Occipital lobe (tissue), 2 donors: ENCODE measurements around the gene ZNF583. TPM values are rescaled to one million over a fixed set of nuclear protein-coding genes. Genes with fewer than 3 reads are reported as not detected.

Source experiments
- DNase-seq: peaks from one replicate; lab custom pipeline; 2025; lab: John Stamatoyannopoulos, UW
- total RNA-seq: library from RNA; depleted of rRNA; stranded (reverse); fragments of >200 nt; gene quantifications from one replicate; pipeline ENCODE4 v1.2.3, GENCODE V29; 2014

ZNF583 gene
- total RNA-seq = 54.7 TPM

DNA sequence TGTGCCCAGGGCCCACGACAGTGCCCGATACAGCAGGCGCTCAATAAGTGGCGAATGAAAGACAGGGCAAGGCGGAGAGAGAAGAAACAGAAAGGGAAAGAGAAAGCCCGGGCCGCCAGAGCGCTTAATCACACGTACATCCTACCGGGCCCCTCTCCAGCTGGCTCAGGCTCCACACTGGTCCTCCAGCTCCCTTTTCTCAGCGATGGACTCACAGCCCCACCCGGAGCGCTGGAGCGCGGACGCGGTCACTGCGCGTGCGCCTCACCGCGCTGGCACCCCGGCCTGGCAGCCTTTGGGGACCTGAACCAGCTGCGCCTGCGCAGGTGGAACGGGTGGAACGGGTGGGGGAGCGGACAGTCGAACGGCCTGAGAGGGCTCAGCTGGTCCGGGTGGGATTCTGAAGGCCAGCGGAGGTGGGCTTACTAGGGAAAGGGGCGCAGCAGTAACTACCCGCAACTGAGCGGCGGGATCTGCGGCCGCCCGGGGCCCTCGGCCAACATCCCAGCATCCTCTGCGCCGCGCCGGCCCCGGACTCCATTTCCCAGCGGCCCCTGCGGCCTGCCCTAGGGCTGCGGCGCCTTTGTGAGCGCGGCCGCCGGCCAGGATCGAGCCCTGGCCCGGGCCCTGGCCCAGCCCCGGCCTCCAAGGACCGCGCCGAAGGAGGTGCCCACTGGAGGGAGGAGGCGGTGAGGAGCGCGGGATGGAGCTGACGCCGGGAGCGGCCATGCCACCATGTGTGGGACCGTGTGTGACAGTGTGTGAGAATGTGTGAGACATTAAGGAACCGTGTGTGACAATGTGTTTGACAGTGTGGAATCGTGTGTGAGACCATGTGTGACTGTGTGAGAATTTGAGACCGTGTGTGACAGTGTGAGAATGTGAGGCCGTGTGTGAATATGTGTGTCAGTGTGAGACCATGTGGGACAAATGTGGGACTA, at the start of gene ZNF583:
TSS of gene ZNF583 (plus strand) at position 569 of the 941 bp plus-strand sequence. CDS start 2,783 bp downstream, outside the sequence.
- DNase-seq = peak; percentile 92

DNA sequence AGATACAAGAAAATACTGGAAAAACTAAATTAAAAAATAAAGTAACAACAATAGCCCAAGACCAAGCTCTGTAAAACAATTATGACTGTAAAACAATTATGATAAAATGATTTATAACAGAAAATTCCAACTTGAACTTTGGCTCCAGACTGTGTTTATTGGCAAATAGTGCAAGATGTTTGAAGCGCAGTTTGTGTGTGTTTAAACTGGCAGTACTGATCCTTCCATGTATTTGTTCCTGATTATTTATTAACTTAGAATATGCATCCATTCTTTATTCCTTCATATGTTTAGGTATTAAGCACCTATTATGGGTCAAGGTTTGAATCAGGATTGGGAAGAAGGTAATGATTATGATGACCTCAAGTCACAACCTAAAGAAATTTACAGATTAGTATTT, 48.6 kb upstream of the ZNF583 start:
- no peak for DNase-seq

DNA sequence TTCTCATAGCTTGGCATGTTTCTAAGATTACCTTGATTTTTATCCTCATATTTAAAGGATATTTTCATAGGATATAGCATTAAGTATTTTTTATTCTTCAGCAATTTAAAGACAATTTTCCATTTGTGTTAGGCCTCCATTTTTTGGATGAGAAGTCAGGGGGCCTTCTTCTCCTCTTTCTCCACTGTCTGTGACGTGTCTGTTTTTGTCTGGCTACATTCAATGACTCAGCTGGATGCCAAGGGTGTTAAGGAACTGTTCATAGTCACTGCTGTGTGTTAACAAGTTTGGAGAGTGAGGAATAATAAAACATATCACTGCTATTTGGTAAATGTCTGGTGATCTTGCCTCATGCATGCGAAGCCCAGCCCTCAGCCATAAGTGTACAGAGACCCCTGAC, 47.2 kb upstream of the ZNF583 start:
- no peak for DNase-seq

DNA sequence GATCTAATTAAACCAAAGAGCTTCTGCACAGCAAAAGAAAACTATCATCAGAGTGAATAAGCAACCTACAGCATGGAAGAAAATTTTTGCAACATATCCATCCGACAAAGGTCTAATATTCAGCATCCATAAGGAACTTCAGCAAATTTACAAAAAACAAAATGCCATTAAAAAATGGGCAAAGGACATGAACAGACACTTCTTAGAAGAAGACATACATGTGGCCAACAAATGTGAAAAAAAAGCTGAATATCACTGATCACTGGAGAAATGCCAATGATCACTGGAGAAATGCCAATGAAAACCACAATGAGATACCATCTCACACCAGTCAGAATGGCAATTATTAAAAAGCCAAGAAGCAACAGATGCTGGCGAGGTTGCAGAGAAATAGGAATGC, 43.3 kb upstream of the ZNF583 start:
- no peak for DNase-seq

DNA sequence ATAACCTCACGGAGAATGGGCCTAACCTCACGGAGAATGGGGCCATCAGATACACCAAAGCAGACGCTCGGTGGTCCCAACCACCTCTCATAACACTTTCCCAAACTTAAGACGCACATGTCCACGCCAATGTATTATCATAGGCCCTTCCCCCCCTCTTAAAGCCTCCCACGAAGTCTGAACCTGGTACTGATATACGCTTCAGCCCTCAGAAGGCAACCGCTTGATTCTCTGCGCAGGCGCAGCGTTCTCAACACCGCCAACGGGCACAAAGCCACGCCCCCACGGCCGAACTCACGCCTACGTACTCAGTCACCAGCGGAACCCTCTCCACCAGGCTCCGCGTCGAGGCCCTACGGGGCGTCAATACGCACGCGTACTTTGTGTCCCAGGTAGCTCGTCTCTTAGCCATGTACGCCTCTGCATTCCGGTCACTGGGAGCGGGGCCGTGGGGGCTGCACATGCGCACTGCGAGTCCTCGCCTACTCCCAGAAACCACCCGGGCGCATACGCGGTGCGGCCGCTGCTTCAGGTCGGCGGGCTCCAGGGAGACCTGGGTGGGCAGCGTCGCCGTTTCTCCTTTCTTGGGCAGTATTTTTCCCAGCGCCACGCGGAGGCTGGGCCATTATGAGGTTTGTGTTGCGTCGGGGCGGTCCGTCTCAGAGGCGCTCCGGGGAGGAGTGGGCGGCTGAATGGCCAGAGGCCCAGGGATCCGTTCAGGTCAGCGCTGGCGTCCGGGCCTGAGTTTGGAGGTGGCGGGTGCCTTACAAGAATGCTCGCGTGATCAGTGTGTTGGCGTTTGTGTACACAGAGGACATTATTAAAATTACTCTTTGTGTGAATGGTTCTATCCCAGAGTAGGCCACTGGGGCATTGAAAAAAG, 36.1 kb upstream of the ZNF583 start:
- peak; percentile 84 for DNase-seq

DNA sequence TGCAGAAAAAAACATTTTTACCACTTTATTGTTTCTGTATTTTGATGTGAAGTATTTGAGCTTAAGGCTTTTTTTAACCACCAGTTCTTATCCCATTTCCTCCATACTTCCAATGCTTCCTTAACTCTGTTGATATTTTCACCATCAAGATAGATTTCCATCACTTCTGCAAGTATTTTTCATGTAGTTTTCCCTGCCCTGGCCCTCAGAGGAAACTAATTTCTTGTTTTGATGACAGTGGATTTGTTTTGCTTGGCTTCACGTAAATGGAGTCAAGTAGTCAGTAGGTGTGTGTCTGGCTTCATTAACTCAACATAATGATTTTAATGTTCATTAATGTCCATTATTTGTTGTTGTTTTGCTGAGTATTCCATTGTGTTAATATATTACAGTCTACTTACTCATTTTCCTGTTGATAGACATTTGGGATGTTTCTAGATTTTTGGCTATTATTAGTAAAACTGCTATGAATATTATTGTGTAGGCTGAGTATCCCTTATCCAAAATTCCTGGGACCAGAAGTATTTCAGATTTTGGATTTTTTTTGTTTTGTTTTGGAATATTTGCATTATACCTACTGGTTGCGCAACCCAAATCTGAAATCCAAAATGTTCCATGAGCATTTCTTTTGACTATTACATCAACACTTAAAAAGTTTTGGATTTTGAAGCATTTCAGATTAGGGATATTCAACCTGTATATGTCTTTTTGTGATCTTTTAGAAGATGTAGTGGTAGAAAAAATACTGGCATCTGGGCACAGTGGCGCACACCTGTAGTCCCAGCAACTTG, 34.1 kb upstream of the ZNF583 start:
- DNase-seq = no peak

DNA sequence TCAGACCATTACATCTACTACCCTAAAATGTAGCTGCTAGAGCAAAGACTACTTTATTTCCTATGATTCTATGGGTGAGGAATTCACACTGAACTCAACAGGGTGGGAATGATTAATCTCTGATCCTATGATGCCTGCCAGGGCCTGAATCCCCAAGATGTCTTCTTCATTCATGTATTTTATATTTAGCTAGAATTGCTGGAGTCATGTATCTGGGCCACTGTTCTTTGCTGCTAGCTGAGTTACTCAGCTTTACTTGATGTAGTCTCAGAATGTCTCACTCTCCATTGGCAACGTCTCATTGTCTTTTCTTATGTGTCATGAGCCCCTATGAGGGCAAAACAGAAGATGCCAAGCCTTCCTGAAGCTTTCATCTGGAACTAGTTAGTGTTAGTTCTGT, 31.9 kb upstream of the ZNF583 start:
- no peak for DNase-seq

DNA sequence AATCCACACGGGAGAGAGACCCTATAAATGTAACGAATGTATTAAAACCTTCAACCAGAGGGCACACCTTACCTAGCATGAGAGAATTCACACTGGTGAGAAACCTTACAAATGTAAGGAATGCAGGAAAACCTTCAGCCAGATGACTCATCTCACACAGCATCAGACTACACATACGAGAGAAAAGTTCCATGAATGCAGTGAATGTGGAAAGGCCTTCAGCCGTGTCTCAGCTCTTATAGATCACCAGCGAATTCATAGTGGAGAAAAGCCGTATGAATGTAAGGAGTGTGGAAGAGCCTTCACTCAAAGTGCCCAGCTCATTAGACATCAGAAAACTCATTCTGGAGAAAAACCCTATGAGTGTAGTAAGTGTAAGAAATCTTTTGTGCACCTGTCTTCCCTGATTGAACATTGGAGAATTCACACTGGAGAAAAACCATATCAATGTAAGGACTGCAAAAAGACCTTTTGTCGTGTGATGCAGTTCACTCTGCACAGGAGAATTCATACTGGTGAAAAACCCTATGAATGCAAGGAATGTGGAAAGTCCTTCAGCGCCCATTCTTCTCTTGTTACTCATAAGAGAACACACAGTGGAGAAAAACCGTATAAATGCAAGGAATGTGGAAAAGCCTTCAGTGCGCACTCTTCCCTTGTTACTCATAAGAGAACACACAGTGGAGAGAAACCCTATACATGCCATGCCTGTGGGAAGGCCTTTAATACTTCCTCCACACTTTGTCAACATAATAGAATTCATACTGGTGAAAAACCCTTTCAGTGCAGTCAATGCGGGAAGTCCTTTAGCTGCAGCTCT, 26.8 kb upstream of the ZNF583 start:
- no peak for DNase-seq

DNA sequence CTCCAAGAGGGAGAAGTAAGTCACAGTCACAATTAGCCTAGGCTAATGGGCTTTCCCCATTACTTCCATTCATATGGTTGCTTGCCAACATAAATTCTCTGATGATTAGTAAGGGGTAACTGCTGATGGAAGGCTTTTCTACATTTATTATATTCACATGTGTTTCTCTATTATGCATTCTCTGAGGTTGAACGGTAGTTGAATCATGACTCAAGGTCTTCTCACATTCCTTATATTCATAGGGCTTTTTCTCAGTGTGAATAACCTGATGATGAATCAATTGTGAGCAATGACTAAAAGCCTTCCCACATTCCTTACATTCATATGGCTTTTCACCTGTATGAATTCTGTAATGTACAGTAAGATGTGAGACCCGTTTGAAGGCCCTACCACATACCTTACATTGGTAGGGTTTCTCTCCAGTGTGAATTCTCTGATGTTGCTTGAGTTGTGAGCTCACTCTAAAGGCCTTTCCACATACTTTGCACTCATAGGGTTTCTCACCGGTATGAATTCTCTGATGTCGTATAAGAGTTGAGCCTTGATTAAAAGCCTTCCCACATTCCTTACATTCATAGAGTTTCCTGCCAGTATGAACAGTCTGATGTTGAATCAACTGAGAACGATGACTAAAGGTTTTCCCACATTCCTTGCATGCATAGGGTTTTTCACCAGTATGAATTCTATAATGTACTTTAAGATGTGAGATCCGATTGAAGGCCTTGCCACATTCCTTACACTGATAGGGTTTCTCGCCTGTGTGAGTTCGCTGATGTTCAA, 20.1 kb upstream of the ZNF583 start:
- no peak for DNase-seq

DNA sequence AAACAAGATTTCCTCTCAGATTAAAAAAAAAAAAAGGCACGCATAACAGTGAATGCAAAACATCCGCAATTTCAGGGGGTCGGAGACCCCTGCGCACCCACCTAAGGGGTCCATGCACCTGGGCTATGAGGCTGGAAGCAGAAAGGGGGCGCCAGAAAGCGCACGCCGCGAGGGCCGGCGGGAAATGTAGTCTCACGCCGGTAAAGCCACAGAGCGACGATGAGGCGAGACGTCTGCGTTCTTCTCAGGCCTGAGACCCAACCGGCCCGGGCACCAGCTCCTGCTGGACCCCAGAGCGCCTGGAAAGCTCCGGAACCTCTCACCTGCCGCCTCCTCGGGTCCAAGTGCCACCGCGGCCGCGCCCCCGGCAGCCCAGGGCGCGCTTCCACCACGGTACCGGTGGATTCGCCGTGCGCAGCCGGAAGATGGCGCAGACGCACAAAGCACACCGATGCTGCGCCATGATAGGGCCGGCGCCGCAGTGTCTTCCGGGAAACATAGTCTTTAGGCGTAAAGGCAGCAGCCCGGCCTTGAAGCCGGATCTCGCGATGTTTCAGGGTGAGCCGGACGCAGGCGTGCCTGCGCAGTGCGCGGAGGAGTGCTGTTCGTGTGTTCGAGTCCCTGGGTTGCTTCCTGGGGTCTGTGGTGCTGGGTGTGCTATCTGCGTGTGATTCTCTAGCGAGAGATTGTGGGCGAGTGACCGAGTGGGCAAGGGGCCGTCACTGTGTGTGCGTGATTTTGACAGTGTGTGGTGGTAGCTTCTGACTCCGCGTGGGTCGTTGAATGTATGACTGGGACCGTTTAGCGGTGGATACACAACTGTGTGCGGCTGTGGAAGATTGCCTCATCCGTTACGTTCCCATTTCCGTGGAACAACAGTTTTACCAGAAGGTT, 10.8 kb upstream of the ZNF583 start, which contains the start of gene ZNF582:
TSS of gene ZNF582 (minus strand) at position 416 of the 894 bp plus-strand sequence. CDS start 1,782 bp downstream, outside the sequence.
- peak; percentile 92 for DNase-seq

DNA sequence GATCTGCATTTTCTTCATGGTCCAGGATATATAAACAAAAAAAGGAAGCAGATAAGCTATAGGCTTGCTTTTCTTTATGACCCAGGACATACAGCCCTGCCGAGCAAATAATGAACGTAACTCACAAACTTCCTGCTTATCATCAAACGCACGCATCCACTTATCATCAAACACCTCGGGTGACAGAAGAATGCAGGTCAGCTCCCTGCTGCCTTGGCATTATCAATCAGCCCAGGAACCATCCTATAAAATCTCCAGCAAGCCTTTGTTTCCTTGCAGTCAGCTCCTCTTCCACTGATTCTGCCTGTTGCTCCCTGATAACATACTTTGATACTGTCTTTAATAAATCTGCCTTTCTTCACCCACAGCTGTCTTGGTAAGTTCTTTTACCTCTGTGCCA, 5.3 kb upstream of the ZNF583 start:
- DNase-seq = no peak

DNA sequence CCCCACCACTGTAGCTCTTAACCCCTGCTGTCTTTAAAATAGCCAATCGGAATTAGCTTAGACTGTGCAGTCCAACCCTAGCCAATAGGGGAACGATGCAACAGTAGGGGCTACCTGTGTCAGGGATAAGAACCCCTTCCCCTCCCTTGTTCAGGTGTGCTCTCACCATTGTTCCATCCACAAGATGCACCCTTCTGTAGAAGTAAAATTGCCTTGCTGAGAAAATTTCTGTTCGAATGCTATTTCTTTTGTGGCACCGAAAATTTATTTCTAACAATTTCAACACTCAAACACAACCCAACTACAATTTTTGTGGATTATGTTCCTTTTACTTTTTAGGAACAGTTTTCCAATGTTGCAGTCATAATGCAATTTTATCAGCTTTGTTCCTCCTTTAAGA, 3.6 kb upstream of the ZNF583 start:
- no peak for DNase-seq

DNA sequence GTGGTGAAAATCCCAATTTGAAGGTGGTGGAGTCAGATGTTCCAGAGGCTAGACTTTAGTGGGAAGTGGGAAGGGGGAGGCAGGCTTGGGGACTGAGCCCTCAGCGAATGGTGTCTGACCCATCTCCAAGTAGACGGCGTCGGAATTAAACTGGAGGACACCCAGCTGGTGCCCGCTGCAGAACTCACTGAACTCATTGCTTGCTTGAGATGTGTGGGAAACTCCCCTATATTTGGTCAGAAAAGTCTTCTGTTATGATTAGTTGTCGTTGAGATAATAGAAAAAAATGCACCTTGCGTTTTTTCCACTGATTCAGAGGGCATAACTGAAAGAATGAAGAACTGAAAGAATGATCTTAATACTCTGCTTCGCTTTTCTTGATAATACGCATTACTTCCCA, 871 bp upstream of the ZNF583 start:
- no peak for DNase-seq

DNA sequence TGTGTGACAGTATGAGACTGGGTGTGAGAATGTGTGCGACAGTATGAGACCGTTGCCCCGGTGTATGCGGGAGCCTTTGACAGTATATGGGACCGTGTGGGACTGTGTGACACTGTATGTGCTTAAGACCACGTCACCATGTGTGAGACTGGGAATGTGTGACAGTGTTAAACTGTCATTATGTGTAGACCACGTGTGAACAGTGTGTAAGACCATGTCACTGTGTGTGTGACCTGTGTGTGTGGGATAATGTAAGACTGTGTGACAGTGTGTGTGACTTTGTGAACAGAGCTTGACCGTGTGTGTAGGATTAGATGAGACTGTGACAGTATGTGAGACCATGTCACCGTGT, 549 bp downstream of the ZNF583 start:
- no peak for DNase-seq

DNA sequence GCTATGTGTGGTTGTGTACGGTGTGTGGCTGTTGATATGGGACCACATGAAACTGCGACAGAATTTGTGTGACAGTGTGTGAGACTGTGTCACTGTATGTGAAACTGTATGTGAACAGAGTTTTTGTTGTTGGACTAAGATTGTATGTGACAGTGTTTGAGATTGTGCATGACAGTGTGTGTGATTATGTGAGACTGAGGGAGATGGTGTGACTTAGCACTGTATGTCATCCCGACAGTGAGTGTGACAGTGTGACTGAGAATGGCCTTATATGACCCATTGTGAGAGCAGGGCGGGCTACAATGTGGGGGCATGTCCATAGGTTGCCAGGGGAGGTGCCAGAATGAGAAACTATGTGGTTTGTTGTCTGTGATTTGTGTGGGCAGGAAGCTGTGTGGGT, 930 bp downstream of the ZNF583 start:
- DNase-seq = no peak

DNA sequence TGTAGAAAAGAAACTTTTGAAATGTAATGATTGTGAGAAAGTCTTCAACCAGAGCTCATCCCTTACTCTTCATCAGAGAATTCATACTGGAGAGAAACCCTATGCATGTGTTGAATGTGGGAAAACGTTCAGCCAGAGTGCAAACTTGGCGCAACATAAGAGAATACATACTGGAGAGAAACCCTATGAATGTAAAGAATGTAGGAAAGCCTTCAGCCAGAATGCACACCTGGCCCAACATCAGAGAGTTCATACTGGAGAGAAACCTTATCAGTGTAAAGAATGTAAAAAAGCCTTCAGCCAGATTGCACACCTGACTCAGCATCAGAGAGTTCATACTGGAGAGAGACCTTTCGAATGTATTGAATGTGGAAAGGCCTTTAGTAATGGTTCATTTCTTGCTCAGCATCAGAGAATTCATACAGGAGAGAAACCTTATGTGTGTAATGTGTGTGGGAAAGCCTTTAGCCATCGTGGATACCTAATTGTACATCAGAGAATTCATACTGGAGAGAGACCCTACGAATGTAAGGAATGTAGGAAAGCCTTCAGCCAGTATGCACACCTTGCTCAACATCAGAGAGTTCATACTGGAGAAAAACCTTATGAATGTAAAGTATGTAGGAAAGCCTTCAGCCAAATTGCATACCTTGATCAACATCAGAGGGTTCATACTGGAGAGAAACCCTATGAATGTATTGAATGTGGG, 19.3 kb downstream of the ZNF583 start:
- no peak for DNase-seq

DNA sequence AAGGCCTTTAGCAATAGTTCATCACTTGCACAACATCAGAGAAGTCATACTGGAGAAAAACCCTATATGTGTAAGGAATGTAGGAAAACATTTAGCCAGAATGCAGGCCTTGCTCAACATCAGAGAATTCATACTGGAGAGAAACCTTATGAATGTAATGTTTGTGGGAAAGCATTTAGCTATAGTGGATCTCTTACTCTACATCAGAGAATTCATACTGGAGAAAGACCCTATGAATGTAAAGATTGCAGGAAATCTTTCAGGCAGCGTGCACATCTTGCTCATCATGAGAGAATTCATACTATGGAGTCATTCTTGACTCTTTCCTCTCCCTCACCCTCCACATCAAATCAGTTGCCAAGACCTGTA, 19.8 kb downstream of the ZNF583 start:
- no peak for DNase-seq

DNA sequence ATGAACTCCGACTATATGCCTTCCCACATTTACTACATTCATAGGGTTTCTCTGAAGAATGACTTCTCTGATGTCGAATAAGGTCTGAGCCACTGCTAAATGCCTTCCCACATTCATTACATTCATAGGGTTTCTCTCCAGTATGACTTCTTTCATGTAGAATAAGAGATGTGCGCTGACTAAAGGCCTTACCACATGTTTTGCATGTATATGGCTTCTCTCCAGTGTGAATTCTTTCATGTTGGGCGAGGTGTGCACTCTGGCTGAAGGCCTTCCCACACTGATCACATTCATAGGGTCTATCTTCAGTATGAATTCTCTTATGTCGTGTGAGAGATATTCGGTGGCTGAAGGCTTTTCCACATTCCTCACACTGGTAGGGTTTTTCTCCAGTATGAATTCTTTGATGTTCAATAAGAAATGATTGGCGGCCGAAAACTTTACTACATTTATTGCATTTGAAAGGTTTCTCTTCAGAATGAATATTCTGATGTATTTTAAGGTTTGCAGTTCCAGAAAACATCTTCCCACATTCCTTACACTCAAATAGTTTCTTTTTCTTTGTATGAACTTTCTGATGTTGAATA, 37.2 kb downstream of the ZNF583 start:
- no peak for DNase-seq
